Measurements from ENCODE around the gene ADORA1.

GRCh38 chr1:203188686-203189232, 61.2 kb downstream of the ADORA1 start:
- TF ChIP-seq POLR2A (IDR thresholded peaks at IDR 0.05) (no peak), CTCF (IDR thresholded peaks at IDR 0.05) (no peak)

Measured in thyroid gland (tissue), 4 donors.